Common myeloid progenitor, CD34-positive (primary cell): ENCODE measurements around the gene SPRED3.

ENCODE experiments used
- CTCF ChIA-PET: fragments of 350-600 bp; sonication (Branson Sonifier 250); formaldehyde crosslinking; loops from one replicate; lab custom pipeline; 2021; ENCODE audit warnings: antibody characterized with exemption; lab: Charles Lee
- POLR2A ChIA-PET: fragments of 350-600 bp; sonication (Branson Sonifier 250); formaldehyde crosslinking; loops from one replicate; lab custom pipeline; 2021; ENCODE audit warnings: antibody characterized with exemption; lab: Charles Lee
- DNase-seq, 3 donors: peaks; one replicate each; pipeline versions ENCODE4 v3.0.0 to v3.0.0-alpha.2; 2013
- H3K27ac ChIP-seq, 2 experiments: 1 replicate in 1 of 2; 2 replicates in 1 of 2; pipeline ENCODE4 v1.7.0; 2013; ENCODE audit warnings: inconsistent platforms in 2 of 2, low read length in 2 of 2, mild to moderate bottlenecking in 2 of 2, low read depth in 1 of 2, moderate library complexity in 1 of 2; ENCODE audit not compliant: severe bottlenecking in 2 of 2, insufficient read depth in 1 of 2, poor library complexity in 1 of 2
- H3K27me3 ChIP-seq, 5 experiments: replicated peaks in 2 of 5; 1 replicate in 3 of 5; 2 replicates in 2 of 5; pipeline versions ENCODE4 v1.6.1 to v1.7.0; 2013; ENCODE audit warnings: low read length in 4 of 5, mild to moderate bottlenecking in 2 of 5, moderate library complexity in 2 of 5, inconsistent platforms in 1 of 5; ENCODE audit not compliant: insufficient read depth in 5 of 5, control insufficient read depth in 4 of 5
- H3K36me3 ChIP-seq, 4 experiments: 1 replicate in 2 of 4; 2 replicates in 2 of 4; pipeline versions ENCODE4 v1.6.1 to v1.7.0; 2013; ENCODE audit warnings: low read length in 3 of 4, control low read depth in 1 of 4, mild to moderate bottlenecking in 1 of 4; ENCODE audit not compliant: control insufficient read depth in 4 of 4, insufficient read depth in 4 of 4
- H3K4me1 ChIP-seq, 4 experiments: 1 replicate in 3 of 4; 2 replicates in 1 of 4; pipeline versions ENCODE4 v1.6.1 to v1.7.1; 2013; ENCODE audit warnings: low read length in 3 of 4, mild to moderate bottlenecking in 3 of 4, control low read depth in 1 of 4, inconsistent platforms in 1 of 4, moderate library complexity in 1 of 4; ENCODE audit not compliant: control insufficient read depth in 4 of 4, insufficient read depth in 4 of 4; ENCODE audit errors: control extremely low read depth in 1 of 4
- H3K4me3 ChIP-seq, 7 experiments: 1 replicate in 4 of 7; 2 replicates in 3 of 7; pipeline versions ENCODE4 v1.5.1 to v1.7.0; 2013; ENCODE audit warnings: mild to moderate bottlenecking in 7 of 7, low read length in 6 of 7, moderate library complexity in 6 of 7, inconsistent platforms in 2 of 7, low read depth in 2 of 7, control low read depth in 1 of 7; ENCODE audit not compliant: insufficient read depth in 4 of 7, control insufficient read depth in 1 of 7; ENCODE audit errors: extremely low read depth in 1 of 7
- H3K9me3 ChIP-seq, 5 experiments: 1 replicate in 4 of 5; 2 replicates in 1 of 5; pipeline versions ENCODE4 v1.6.1 to v1.7.1; 2013; ENCODE audit warnings: low read length in 4 of 5, mild to moderate bottlenecking in 2 of 5, inconsistent platforms in 1 of 5, low read depth in 1 of 5, moderate library complexity in 1 of 5; ENCODE audit not compliant: control insufficient read depth in 4 of 5, insufficient read depth in 2 of 5; ENCODE audit errors: control extremely low read depth in 1 of 5
- WGBS: methylation state at CpG from one replicate; pipeline ENCODE4 v1.1.5; 2013; ENCODE audit not compliant: insufficient coverage; 5-methylcytosine and 5-hydroxymethylcytosine counted together

Gene SPRED3

DNA sequence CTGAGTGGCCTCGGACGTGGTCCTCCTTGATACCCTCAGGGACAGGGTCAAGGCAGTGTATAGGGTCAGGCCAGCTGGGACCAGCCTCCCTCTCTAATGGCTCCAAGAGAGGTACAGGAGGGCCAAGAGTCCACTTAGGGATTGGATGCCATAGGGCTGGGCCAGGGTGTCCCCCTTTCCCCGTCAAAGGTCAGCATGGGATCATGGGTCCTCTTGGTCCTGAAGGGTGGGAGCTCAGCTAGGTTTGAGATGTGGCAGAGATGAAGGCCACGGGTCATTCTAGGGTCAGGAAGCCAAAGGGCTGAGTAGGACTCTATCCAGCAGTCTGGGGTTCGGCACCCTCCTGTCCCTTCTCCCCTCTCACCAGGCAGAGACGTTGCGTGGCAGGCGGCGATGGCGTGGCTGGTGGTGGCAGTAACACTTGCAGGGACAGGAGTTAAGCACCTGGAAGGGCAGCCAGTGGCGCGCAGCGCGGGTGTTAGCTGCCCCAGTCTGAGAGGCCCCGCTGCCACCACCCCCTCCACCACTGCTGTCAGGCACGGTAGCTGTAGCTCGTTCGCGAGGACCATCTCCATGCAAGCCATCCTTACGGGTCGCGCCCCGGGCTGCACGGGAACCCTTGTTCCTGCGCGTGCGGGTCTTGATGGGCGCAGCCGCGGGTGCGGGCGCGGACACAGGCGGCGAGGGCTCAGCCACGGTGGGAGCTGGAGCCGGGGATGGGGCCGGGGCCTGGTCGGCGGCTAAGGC lies 3.3 kb upstream of the SPRED3 start:
- no peak overlapping the region for H3K27ac ChIP-seq
- 92% methylated on average over 31 of the region's 40 CpGs for WGBS
- H3K27me3 ChIP-seq: peaks cover 0 to 60% (median 7%) of the 10 kb centered on the region in 5 experiments
- H3K4me1 ChIP-seq: peaks cover 0 to 40% (median 24%) of the 10 kb centered on the region in 4 experiments
- peaks cover 11 to 50% (median 32%) of the 10 kb centered on the region in 4 experiments for H3K36me3 ChIP-seq
- no peaks in the 10 kb centered on the region for H3K9me3 ChIP-seq
- ChIA-PET CTCF (interaction anchor here (0.9 to 1.4 kb wide), 2 partner anchors 9 to 130 kb away, joined by 4 read pairs; no protein-coding TSS in a partner anchor), POLR2A (no interaction called here)
- no peak for DNase-seq
- no peak overlapping the region for H3K4me3 ChIP-seq

DNA sequence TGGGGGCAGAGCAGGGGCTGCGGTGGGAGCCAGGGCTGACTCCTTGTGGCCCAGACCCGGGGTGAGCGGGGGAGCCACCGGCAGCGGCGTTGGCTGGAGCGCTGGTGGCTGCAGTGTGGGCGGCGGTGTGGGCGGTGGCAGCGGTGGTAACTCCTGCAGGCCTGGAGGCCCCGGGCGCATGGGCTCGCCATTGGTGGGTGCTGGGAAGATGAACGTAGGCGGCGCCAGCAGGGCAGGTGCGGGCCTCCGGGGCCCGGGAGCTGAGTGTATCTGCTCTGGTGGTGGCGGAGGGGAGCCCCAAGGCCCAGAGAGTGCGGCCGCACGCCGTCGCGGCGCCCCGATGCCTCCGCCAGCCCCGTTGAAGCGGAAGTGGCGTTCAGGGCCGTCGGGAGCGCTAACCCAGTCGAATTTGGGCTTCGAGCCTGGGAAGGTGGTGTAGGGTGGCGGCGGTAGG lies 2.7 kb upstream of the SPRED3 start:
- Histone ChIP-seq H3K27ac (no peak overlapping the region), H3K27me3 (peaks cover 2 to 66% (median 9%) of the 10 kb centered on the region in 5 experiments), H3K9me3 (no peaks in the 10 kb centered on the region), H3K4me1 (peaks cover 0 to 40% (median 24%) of the 10 kb centered on the region in 4 experiments), H3K4me3 (peak overlapping the region in 2 of 7 experiments; percentile 23 to 59), H3K36me3 (peaks cover 10 to 45% (median 27%) of the 10 kb centered on the region in 4 experiments)
- ChIA-PET POLR2A (interaction anchor here (1.5 kb wide), 1 partner anchor 9 kb away, joined by 3 read pairs; no protein-coding TSS in a partner anchor), CTCF (interaction anchor here (0.9 to 1.4 kb wide), 2 partner anchors 10 to 130 kb away, joined by 4 read pairs; no protein-coding TSS in a partner anchor)
- 70% methylated on average over 18 of the region's 40 CpGs for WGBS
- peak in 2 of 3 donors; percentile 26 to 33 for DNase-seq

DNA sequence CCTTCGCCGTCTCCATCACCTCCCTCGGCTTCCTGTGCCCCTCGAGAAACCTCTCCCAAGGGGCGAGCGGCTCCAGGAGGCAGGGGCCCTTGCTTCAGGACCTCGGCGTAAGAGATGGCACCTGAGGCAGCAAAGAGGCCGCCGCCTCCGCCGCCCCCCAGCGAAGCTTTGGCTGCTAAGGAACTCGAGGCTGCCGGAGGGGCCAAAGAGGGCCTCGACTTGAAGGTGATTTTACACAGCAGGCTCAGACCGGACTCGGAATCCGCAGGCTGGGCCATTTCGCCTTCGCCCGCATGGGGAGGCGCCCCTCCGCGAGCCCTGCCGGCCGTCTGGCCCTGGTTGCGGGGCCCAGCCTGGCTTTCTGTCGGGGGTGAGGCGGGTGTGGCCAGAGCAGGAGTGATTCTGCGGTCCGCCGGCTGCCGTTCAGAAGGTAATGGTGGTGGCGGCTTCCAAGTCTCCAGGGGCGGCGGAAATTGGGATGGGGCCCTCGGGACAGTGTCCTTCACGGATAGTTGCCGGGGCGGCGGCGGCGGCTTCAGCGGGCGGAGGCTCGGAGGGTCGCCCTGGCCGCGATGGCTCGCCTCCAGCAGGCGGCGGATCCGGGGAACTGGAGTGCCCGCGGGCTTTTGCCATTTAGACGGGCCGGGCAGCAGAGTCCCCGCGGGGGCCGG lies 2.1 kb upstream of the SPRED3 start:
- ChIA-PET POLR2A (interaction anchor here (1.0 to 1.5 kb wide), 3 partner anchors 9 to 16 kb away, joined by 3 to 4 read pairs (median 3); partner anchors contain the start of gene FAM98C), CTCF (interaction anchor here (0.9 to 1.4 kb wide), 3 partner anchors 11 to 131 kb away, joined by 4 to 5 read pairs (median 4); partner anchors contain the start of gene PSMD8)
- peaks cover 4 to 39% (median 22%) of the 10 kb centered on the region in 4 experiments for H3K36me3 ChIP-seq
- H3K27ac ChIP-seq: no peak overlapping the region
- WGBS: 38% methylated on average over 40 of the region's 61 CpGs
- DNase-seq: no peak
- peaks cover 0 to 40% (median 24%) of the 10 kb centered on the region in 4 experiments for H3K4me1 ChIP-seq
- no peaks in the 10 kb centered on the region for H3K9me3 ChIP-seq
- peak overlapping the region in 4 of 7 experiments; percentile 28 to 59 (median 50) for H3K4me3 ChIP-seq
- H3K27me3 ChIP-seq: peaks cover 3 to 72% (median 11%) of the 10 kb centered on the region in 5 experiments

DNA sequence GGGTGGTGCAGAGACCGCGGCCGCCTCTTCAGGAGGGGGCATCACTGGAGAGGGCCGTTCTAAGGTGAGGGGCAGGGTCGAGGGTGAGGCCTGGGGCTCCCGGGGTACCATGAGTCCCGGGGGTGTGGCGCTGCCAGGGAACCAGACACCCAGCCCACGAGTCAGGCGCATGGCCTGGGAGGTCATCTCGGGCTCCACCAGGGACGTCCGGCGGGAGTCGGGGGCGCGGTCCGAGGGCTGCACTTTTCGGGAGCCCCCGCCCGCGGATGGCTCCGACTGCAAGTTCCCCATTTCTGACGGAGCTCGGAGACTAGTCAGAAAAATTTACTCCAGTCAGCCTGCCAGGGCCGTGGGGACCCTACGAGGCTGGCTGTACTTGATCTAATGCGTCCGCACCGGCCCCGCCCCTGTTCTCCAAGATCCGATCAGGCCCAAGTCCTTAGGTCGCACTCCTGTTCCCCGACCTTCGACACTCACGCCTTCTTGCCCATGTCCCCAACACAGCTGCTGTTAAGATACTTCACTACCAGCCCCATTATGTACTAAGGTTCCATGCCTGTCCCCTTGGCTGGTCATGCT lies 1.4 kb upstream of the SPRED3 start:
- Histone ChIP-seq H3K36me3 (peaks cover 2 to 33% (median 18%) of the 10 kb centered on the region in 4 experiments), H3K4me3 (peak overlapping the region; percentile 8 to 67 (median 52)), H3K27ac (no peak overlapping the region), H3K4me1 (peaks cover 0 to 40% (median 24%) of the 10 kb centered on the region in 4 experiments), H3K27me3 (peaks cover 3 to 78% (median 15%) of the 10 kb centered on the region in 5 experiments), H3K9me3 (no peaks in the 10 kb centered on the region)
- WGBS: under 1% methylated on average over 31 of the region's 36 CpGs
- ChIA-PET POLR2A (interaction anchor here (0.6 to 1.5 kb wide), 5 partner anchors 9 to 21 kb away, joined by 3 to 7 read pairs (median 4); partner anchors contain the start of genes FAM98C and PSMD8), CTCF (interaction anchor here (1.3 to 1.4 kb wide), 2 partner anchors 11 to 13 kb away, joined by 5 read pairs; partner anchors contain the start of gene PSMD8)
- DNase-seq: peak; percentile 37 to 72 (median 72)

DNA sequence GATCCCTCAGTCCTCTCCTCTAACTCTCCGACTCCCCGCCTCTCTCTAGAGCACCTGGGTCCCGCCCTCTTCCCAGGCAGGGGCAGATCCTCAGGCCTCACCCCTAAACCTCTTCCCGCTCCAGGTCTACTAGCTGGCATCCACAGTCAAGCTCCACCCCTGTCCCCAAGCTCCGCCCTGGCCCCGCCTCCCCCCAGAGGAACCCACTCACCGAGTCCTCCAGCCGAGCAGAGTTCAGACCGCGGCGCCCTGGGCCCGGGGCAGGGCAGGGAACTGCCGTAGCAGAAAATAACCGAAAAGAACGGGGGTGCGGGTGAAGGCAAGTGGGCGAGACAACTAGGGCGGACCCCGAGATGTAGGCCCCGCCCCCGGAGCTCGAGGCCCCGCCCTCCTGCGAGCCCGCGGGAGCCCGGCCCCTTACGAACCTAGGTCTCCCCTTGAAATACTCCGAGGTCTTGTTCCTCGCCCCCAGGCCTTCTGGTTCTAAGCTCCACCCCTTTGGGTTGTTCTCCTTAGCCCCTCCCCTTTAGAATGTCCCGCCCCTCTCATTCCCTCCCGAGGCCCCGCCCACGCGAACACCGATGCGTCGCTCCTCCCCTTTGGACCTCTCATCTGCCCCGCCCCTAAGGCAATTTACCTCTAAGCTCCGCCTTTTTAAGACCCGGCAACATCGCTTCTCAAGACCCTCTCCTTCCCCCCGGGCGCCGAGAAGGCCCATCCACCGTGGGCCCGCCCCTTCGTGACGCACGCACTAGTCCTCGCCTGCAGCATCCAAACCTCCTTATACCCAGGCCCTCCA lies 748 bp upstream of the SPRED3 start, which contains the start of gene GGN:
Gene GGN, minus strand, starts transcription at position 485 of the 799 bp plus-strand sequence. CDS start 773 bp downstream, outside the sequence.
- H3K4me1 ChIP-seq: peaks cover 0 to 40% (median 24%) of the 10 kb centered on the region in 4 experiments
- no peak within 1 kb of the TSS for H3K27ac ChIP-seq
- H3K4me3 ChIP-seq: peak within 1 kb of the TSS; percentile 15 to 67 (median 52)
- CTCF ChIA-PET: interaction anchor here (1.3 to 1.4 kb wide), 2 partner anchors 12 to 13 kb away, joined by 5 read pairs; partner anchors contain the start of gene PSMD8
- DNase-seq: peak; percentile 73 to 83 (median 78)
- H3K36me3 ChIP-seq: peaks cover 2 to 28% (median 16%) of the 10 kb centered on the region in 4 experiments
- 2% methylated on average over 34 of the region's 51 CpGs for WGBS
- POLR2A ChIA-PET: interaction anchor here (0.6 to 1.5 kb wide), 5 partner anchors 8 to 22 kb away, joined by 3 to 7 read pairs (median 4); partner anchors contain the start of genes FAM98C and PSMD8
- peaks cover 6 to 85% (median 19%) of the 10 kb centered on the region in 5 experiments for H3K27me3 ChIP-seq
- no peaks in the 10 kb centered on the region for H3K9me3 ChIP-seq
